ENCODE data around the gene DPH1.

Gene DPH1

DNA sequence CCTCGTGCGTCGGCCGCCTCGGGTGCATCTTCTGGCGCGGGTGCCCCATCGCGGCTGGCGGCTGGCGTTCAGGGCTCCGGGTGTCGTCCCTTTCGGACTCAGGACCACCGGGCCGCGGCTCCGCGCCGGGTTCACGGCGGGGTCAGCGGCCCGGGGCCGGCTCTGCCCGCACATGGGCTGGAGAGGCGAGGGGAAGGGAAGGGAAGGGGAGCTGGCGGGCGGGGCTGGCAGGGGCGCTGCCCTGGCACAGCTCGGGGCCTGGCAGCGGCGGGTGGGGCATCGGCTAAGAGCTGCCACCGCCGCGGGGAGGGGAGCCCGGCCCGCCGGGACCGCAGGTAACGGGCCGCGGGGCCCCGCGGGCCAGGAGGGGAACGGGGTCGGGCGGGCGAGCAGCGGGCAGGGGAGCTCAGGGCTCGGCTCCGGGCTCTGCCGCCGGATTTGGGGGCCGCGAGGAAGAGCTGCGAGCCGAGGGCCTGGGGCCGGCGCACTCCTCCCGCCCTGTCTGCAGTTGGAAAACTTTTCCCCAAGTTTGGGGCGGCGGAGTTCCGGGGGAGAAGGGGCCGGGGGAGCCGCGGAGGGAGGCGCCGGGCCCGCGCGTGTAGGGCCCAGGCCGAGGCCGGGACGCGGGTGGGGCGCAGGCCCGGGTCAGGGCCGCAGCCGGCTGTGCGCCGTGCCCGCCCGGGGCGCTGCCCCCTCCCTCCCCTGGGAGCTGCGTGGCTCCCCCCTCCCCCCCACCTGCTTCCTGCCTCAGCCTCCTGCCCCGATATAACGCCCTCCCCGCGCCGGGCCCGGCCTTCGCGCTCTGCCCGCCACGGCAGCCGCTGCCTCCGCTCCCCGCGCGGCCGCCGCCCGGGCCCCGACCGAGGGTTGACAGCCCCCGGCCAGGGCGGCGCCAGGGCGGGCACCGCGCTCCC lies 25.6 kb downstream of the DPH1 start:
- no peak for DNase-seq (ENCODE audit: low read depth)
- peak overlapping the region; percentile 75 for H3K4me3 ChIP-seq (ENCODE audit: low read depth, low read length)

GRCh38 chr17:2056206-2057174 lies 26.5 kb downstream of the DPH1 start:
- peak overlapping the region; percentile 75 for H3K4me3 ChIP-seq (ENCODE audit: low read depth, low read length)
- TF ChIP-seq, protein P1, sequence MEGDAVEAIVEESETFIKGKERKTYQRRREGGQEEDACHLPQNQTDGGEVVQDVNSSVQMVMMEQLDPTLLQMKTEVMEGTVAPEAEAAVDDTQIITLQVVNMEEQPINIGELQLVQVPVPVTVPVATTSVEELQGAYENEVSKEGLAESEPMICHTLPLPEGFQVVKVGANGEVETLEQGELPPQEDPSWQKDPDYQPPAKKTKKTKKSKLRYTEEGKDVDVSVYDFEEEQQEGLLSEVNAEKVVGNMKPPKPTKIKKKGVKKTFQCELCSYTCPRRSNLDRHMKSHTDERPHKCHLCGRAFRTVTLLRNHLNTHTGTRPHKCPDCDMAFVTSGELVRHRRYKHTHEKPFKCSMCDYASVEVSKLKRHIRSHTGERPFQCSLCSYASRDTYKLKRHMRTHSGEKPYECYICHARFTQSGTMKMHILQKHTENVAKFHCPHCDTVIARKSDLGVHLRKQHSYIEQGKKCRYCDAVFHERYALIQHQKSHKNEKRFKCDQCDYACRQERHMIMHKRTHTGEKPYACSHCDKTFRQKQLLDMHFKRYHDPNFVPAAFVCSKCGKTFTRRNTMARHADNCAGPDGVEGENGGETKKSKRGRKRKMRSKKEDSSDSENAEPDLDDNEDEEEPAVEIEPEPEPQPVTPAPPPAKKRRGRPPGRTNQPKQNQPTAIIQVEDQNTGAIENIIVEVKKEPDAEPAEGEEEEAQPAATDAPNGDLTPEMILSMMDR (IDR thresholded peaks at IDR 0.05; ENCODE audit: low read depth, low read length, missing control alignments), result peak; percentile 32

More for the DNA sequence above, 25.6 kb downstream of the DPH1 start:
- TF ChIP-seq, protein P1 (IDR thresholded peaks at IDR 0.05; ENCODE audit: low read depth, low read length, missing control alignments), result no peak

GRCh38 chr17:2057175-2057759 lies 27.3 kb downstream of the DPH1 start:
- TF ChIP-seq, protein P1 (IDR thresholded peaks at IDR 0.05; ENCODE audit: low read depth, low read length, missing control alignments), result no peak
- DNase-seq (ENCODE audit: low read depth), result no peak
- peak overlapping the region; percentile 75 for H3K4me3 ChIP-seq (ENCODE audit: low read depth, low read length)

More at GRCh38 chr17:2056206-2057174, 26.5 kb downstream of the DPH1 start:
- DNase-seq (ENCODE audit: low read depth), result no peak

- TF ChIP-seq, protein P1 (IDR thresholded peaks at IDR 0.05; ENCODE audit: low read depth, low read length, missing control alignments), result no peak
- DNase-seq (ENCODE audit: low read depth), result no peak
- H3K4me3 ChIP-seq (ENCODE audit: low read depth, low read length), result peak overlapping the region; percentile 75
These were observed 28.0 kb downstream of the DPH1 start for GRCh38 chr17:2057760-2058585.

- no peak for DNase-seq (ENCODE audit: low read depth)
- peak overlapping the region; percentile 75 for H3K4me3 ChIP-seq (ENCODE audit: low read depth, low read length)
- TF ChIP-seq, protein P1 (IDR thresholded peaks at IDR 0.05; ENCODE audit: low read depth, low read length, missing control alignments), result peak; percentile 91
These were observed 28.9 kb downstream of the DPH1 start for GRCh38 chr17:2058586-2059546.

All from GM12864 (cell line).